Superior temporal gyrus (tissue), 1 donor: ENCODE data around the gene SMYD4.
"Not testable (repeated sequence)": the region's sequence is repeated elsewhere in the genome, so short reads cannot be mapped to it uniquely, and the experiment has no call there.

Experiments used
- DNase-seq: peaks from one replicate; pipeline ENCODE4 v3.0.0-alpha.2; 2016; ENCODE audit errors: extremely low spot score

SMYD4 gene

GRCh38 chr17:1829216-1829591, 498 bp downstream of the SMYD4 start:
- DNase-seq = no peak

GRCh38 chr17:1820528-1821252, 9.0 kb downstream of the SMYD4 start:
- no peak for DNase-seq

GRCh38 chr17:1813088-1813487, 16.6 kb downstream of the SMYD4 start:
- no peak for DNase-seq

GRCh38 chr17:1810450-1811103, 19.1 kb downstream of the SMYD4 start:
- DNase-seq = no peak

- not testable (repeated sequence) for DNase-seq
Observed at GRCh38 chr17:1809815-1810214, 19.9 kb downstream of the SMYD4 start.

- DNase-seq = no peak
Observed at GRCh38 chr17:1808644-1809043, 21.1 kb downstream of the SMYD4 start.

- no peak for DNase-seq
Observed at GRCh38 chr17:1807890-1808289, 21.8 kb downstream of the SMYD4 start.

GRCh38 chr17:1803280-1803679, 26.4 kb downstream of the SMYD4 start:
- no peak for DNase-seq

- DNase-seq = no peak
Observed at GRCh38 chr17:1802429-1802828, 27.3 kb downstream of the SMYD4 start.

GRCh38 chr17:1800712-1801111, 29.0 kb downstream of the SMYD4 start:
- no peak for DNase-seq

- no peak for DNase-seq
Observed at GRCh38 chr17:1800240-1800639, 29.5 kb downstream of the SMYD4 start.

GRCh38 chr17:1797846-1798245, 31.9 kb downstream of the SMYD4 start:
- DNase-seq = not testable (repeated sequence)

- no peak for DNase-seq
Observed at GRCh38 chr17:1797323-1797722, 32.4 kb downstream of the SMYD4 start.

GRCh38 chr17:1796800-1797199, 32.9 kb downstream of the SMYD4 start:
- peak; percentile 68 for DNase-seq

GRCh38 chr17:1793447-1793806, 36.3 kb downstream of the SMYD4 start:
- no peak for DNase-seq

- no peak for DNase-seq
Observed at GRCh38 chr17:1792495-1793446, 36.9 kb downstream of the SMYD4 start.

GRCh38 chr17:1789936-1790335, 39.8 kb downstream of the SMYD4 start:
- no peak for DNase-seq

GRCh38 chr17:1787301-1787902, 42.3 kb downstream of the SMYD4 start:
- DNase-seq = no peak

- DNase-seq = no peak
Observed at GRCh38 chr17:1786708-1787107, 43.0 kb downstream of the SMYD4 start.

GRCh38 chr17:1785930-1786329, 43.8 kb downstream of the SMYD4 start:
- DNase-seq = no peak

- DNase-seq = peak; percentile 64
Observed at GRCh38 chr17:1783834-1784611, 45.7 kb downstream of the SMYD4 start.
